HEK293T (cell line): Measurements from ENCODE around the gene ELF3.

Experiments
- CTCF ChIA-PET: fragments of 350-600 bp; formaldehyde crosslinking; extraction: SDS; loops from one replicate; lab custom pipeline; 2021; ENCODE audit warnings: antibody characterized with exemption, inconsistent platforms; lab: Yijun Ruan, JAX
- POLR2A ChIA-PET: fragments of 350-600 bp; formaldehyde crosslinking; extraction: SDS; loops from one replicate; lab custom pipeline; 2020; ENCODE audit warnings: antibody characterized with exemption, inconsistent platforms; lab: Yijun Ruan, JAX
- DNase-seq: peaks from one replicate; pipeline ENCODE4 v3.0.0; 2012; ENCODE audit warnings: mixed read lengths; ENCODE audit errors: extremely low spot score
- ARNT ChIP-seq: fragments of 450-650 bp; IDR thresholded peaks from 2 replicates; pipeline ENCODE4 v1.6.1; 2017; ENCODE audit warnings: mild to moderate bottlenecking
- BHLHE40 ChIP-seq: fragments of 450-650 bp; IDR thresholded peaks from 2 replicates; pipeline ENCODE4 v1.6.1; 2016; ENCODE audit warnings: mild to moderate bottlenecking, moderate library complexity, borderline replicate concordance
- CTBP1 ChIP-seq: fragments of 450-650 bp; IDR thresholded peaks from 2 replicates; pipeline ENCODE4 v1.6.1; 2016; ENCODE audit warnings: borderline replicate concordance
- ELF4 ChIP-seq: fragments of 450-650 bp; IDR thresholded peaks from 2 replicates; pipeline ENCODE4 v1.6.1; 2017; ENCODE audit warnings: antibody characterized with exemption
- FOXA1 ChIP-seq: fragments of 450-650 bp; IDR thresholded peaks from 2 replicates; pipeline ENCODE4 v1.6.1; 2016; ENCODE audit warnings: mild to moderate bottlenecking
- FOXK2 ChIP-seq: fragments of 450-650 bp; IDR thresholded peaks from 2 replicates; pipeline ENCODE4 v1.6.1; 2016; ENCODE audit warnings: mild to moderate bottlenecking
- FOXM1 ChIP-seq: fragments of 450-650 bp; IDR thresholded peaks from 2 replicates; pipeline ENCODE4 v1.6.1; 2017; ENCODE audit warnings: mild to moderate bottlenecking, borderline replicate concordance
- HDGF ChIP-seq: fragments of 450-650 bp; IDR thresholded peaks from 2 replicates; pipeline ENCODE4 v1.6.1; 2017; ENCODE audit warnings: antibody characterized with exemption, borderline replicate concordance
- L3MBTL2 ChIP-seq: fragments of 450-650 bp; conservative IDR thresholded peaks from 2 replicates; pipeline ENCODE4 v1.6.1; 2016; ENCODE audit warnings: mild to moderate bottlenecking
- LEF1 ChIP-seq: fragments of 450-650 bp; IDR thresholded peaks from 2 replicates; pipeline ENCODE4 v1.6.1; 2017; ENCODE audit warnings: mild to moderate bottlenecking, borderline replicate concordance
- NFRKB ChIP-seq: fragments of 450-650 bp; IDR thresholded peaks from 2 replicates; pipeline ENCODE4 v1.6.1; 2016; ENCODE audit warnings: mild to moderate bottlenecking, moderate library complexity
- SP1 ChIP-seq: fragments of 450-650 bp; IDR thresholded peaks from 2 replicates; pipeline ENCODE4 v1.6.1; 2017
- SUZ12 ChIP-seq: fragments of 450-650 bp; IDR thresholded peaks from 2 replicates; pipeline ENCODE4 v1.6.1; 2016; ENCODE audit warnings: mild to moderate bottlenecking
- TARDBP ChIP-seq: fragments of 450-650 bp; IDR thresholded peaks from 2 replicates; pipeline ENCODE4 v1.6.1; 2016
- ZNF384 ChIP-seq: fragments of 450-650 bp; IDR thresholded peaks from 2 replicates; pipeline ENCODE4 v1.6.1; 2016
- TF ChIP-seq, protein P1 (sequence below): fragments of 450-650 bp; IDR thresholded peaks from 2 replicates; pipeline ENCODE4 v1.6.1; 2016

Gene ELF3

GRCh38 chr1:201988601-201989000 is 21.8 kb upstream of the ELF3 start:
- TF ChIP-seq LEF1 = no peak
- no peak for TF ChIP-seq SP1
- no peak for TF ChIP-seq TARDBP
- TF ChIP-seq, protein P1, sequence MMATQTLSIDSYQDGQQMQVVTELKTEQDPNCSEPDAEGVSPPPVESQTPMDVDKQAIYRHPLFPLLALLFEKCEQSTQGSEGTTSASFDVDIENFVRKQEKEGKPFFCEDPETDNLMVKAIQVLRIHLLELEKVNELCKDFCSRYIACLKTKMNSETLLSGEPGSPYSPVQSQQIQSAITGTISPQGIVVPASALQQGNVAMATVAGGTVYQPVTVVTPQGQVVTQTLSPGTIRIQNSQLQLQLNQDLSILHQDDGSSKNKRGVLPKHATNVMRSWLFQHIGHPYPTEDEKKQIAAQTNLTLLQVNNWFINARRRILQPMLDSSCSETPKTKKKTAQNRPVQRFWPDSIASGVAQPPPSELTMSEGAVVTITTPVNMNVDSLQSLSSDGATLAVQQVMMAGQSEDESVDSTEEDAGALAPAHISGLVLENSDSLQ = no peak
- no peak for TF ChIP-seq CTBP1
- TF ChIP-seq HDGF = no peak
- TF ChIP-seq L3MBTL2 = no peak
- no peak for DNase-seq
- CTCF ChIA-PET = interaction anchor here (2.1 kb wide), 1 partner anchor 12 kb away, joined by 10 read pairs; no protein-coding TSS in a partner anchor
- POLR2A ChIA-PET = no interaction called here

GRCh38 chr1:201989354-201990128 is 20.8 kb upstream of the ELF3 start:
- CTCF ChIA-PET = interaction anchor here (2.1 kb wide), 1 partner anchor 11 kb away, joined by 10 read pairs; no protein-coding TSS in a partner anchor
- POLR2A ChIA-PET = no interaction called here
- TF ChIP-seq ELF4 = no peak
- TF ChIP-seq FOXA1 = no peak
- TF ChIP-seq ZNF384 = no peak
- no peak for TF ChIP-seq FOXK2
- TF ChIP-seq LEF1 = no peak
- TF ChIP-seq TARDBP = no peak
- TF ChIP-seq NFRKB = no peak
- TF ChIP-seq ARNT = no peak
- no peak for TF ChIP-seq CTBP1
- TF ChIP-seq BHLHE40 = no peak
- no peak for TF ChIP-seq SP1
- TF ChIP-seq SUZ12 = no peak
- TF ChIP-seq L3MBTL2 = no peak
- no peak for DNase-seq

GRCh38 chr1:201990427-201990826 is 20.0 kb upstream of the ELF3 start:
- no peak for DNase-seq
- TF ChIP-seq ARNT (no peak), FOXM1 (no peak), LEF1 (no peak), ZNF384 (no peak), TARDBP (no peak), FOXK2 (no peak), BHLHE40 (no peak), CTBP1 (no peak)
- TF ChIP-seq, protein P1 = no peak
- ChIA-PET CTCF (no interaction called here), POLR2A (no interaction called here)

DNA sequence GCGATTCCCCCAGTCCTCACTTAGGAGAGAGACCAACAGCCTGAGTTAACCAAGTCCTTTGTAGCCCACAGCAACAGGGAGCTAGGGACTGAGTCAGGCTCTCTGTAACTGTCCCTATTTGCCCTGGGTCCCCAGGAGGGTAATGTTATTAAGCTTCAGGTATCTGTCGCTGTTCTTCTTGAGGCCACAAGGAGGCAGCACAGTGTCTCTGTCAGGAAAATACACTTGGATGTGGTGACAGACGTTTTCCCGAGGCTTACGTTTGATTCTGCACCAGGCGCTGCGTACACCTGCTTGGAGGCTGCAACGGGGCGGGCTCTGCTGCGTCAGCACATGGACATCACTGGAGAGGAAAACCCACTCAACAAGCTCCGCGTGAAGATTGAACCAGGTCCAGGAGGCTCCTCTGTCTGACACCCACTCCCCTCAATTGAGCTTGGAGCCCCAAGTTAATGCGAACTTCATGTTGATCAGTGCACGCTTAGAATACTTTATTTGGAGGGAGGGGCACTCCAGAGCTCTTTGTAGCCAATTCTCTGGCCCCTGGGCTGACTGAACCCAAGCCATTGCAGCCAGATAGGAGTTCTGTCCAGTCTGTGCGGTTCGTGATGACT is 10.7 kb upstream of the ELF3 start:
- no peak for TF ChIP-seq ELF4
- TF ChIP-seq, protein P1 = peak; percentile 36; the same call in 1 of the 2 replicates
- ChIA-PET POLR2A (no interaction called here), CTCF (interaction anchor here (0.5 to 2.3 kb wide), 21 partner anchors 8 to 332 kb away, joined by 3 to 26 read pairs (median 4); partner anchors contain the start of gene IPO9)
- peak; percentile 84 for DNase-seq

GRCh38 chr1:202002507-202002906 is 7.9 kb upstream of the ELF3 start:
- ChIA-PET CTCF (interaction anchor here (1.3 kb wide), 1 partner anchor 116 kb away, joined by 4 read pairs; no protein-coding TSS in a partner anchor), POLR2A (no interaction called here)
- DNase-seq = no peak
- TF ChIP-seq SP1 = no peak

- POLR2A ChIA-PET = no interaction called here
Measured at GRCh38 chr1:202004711-202005110, 5.7 kb upstream of the ELF3 start.

More at GRCh38 chr1:202004711-202005110, 5.7 kb upstream of the ELF3 start:
- no peak for DNase-seq
- CTCF ChIA-PET = interaction anchor here (0.6 to 1.5 kb wide), 2 partner anchors 11 to 132 kb away, joined by 3 to 5 read pairs; no protein-coding TSS in a partner anchor
- no peak for TF ChIP-seq NFRKB
- TF ChIP-seq HDGF = no peak
- no peak for TF ChIP-seq SUZ12
- TF ChIP-seq ELF4 = no peak
- TF ChIP-seq ARNT = no peak
- TF ChIP-seq, protein P1 = no peak
- TF ChIP-seq SP1 = no peak
- TF ChIP-seq LEF1 = no peak
- TF ChIP-seq CTBP1 = no peak
- no peak for TF ChIP-seq FOXA1
- TF ChIP-seq L3MBTL2 = no peak
